GM18511 (cell line): ENCODE results near the gene DCAF8L2.
"Not testable (repeated sequence)": the region's sequence is repeated elsewhere in the genome, so short reads cannot be mapped to it uniquely, and the experiment has no call there.

Source experiments
- ATAC-seq: cut with Tn5 transposase; IDR thresholded peaks from one replicate; pipeline ENCODE4 v1.9.1; 2021; ENCODE audit warnings: mild to moderate bottlenecking, moderate library complexity; ENCODE audit not compliant: unreplicated experiment

Gene DCAF8L2

GRCh38 chrX:27590044-27590443 lies at the start of gene DCAF8L2:
Gene DCAF8L2, plus strand, starts transcription at chrX:27590344. Its CDS starts 156,552 bp downstream, at chrX:27746896.
- no peak for ATAC-seq

GRCh38 chrX:27541161-27541560 lies 49.0 kb upstream of the DCAF8L2 start:
- not testable (repeated sequence) for ATAC-seq

GRCh38 chrX:27548624-27549023 lies 41.5 kb upstream of the DCAF8L2 start:
- no peak for ATAC-seq

- ATAC-seq, result no peak
Measured at GRCh38 chrX:27549688-27550087, 40.5 kb upstream of the DCAF8L2 start.

GRCh38 chrX:27555514-27555913 lies 34.6 kb upstream of the DCAF8L2 start:
- no peak for ATAC-seq

GRCh38 chrX:27565992-27566391 lies 24.2 kb upstream of the DCAF8L2 start:
- no peak for ATAC-seq

GRCh38 chrX:27571164-27571563 lies 19.0 kb upstream of the DCAF8L2 start:
- no peak for ATAC-seq

GRCh38 chrX:27575565-27575964 lies 14.6 kb upstream of the DCAF8L2 start:
- no peak for ATAC-seq

GRCh38 chrX:27583976-27584375 lies 6.2 kb upstream of the DCAF8L2 start:
- ATAC-seq, result no peak

- no peak for ATAC-seq
Measured at GRCh38 chrX:27591938-27592337, 1.8 kb downstream of the DCAF8L2 start.

- ATAC-seq, result no peak
Measured at GRCh38 chrX:27597508-27597907, 7.4 kb downstream of the DCAF8L2 start.

- ATAC-seq, result no peak
Measured at GRCh38 chrX:27598312-27598711, 8.2 kb downstream of the DCAF8L2 start.

- ATAC-seq, result no peak
Measured at GRCh38 chrX:27599928-27600327, 9.8 kb downstream of the DCAF8L2 start.

GRCh38 chrX:27600686-27601085 lies 10.5 kb downstream of the DCAF8L2 start:
- no peak for ATAC-seq

- no peak for ATAC-seq
Measured at GRCh38 chrX:27608671-27609070, 18.5 kb downstream of the DCAF8L2 start.

GRCh38 chrX:27619459-27619858 lies 29.3 kb downstream of the DCAF8L2 start:
- no peak for ATAC-seq

- ATAC-seq, result peak; percentile 43
Measured at GRCh38 chrX:27619975-27620374, 29.8 kb downstream of the DCAF8L2 start.

- no peak for ATAC-seq
Measured at GRCh38 chrX:27622883-27623282, 32.7 kb downstream of the DCAF8L2 start.

GRCh38 chrX:27626066-27626465 lies 35.9 kb downstream of the DCAF8L2 start:
- ATAC-seq, result no peak

- ATAC-seq, result no peak
Measured at GRCh38 chrX:27633328-27633727, 43.2 kb downstream of the DCAF8L2 start.

GRCh38 chrX:27656581-27656980 lies 66.4 kb downstream of the DCAF8L2 start:
- no peak for ATAC-seq

GRCh38 chrX:27660878-27661277 lies 70.7 kb downstream of the DCAF8L2 start:
- ATAC-seq, result no peak

- ATAC-seq, result no peak
Measured at GRCh38 chrX:27671234-27671633, 81.1 kb downstream of the DCAF8L2 start.

GRCh38 chrX:27674491-27674890 lies 84.3 kb downstream of the DCAF8L2 start:
- ATAC-seq, result no peak
